ENCODE data around the gene UNC5C. TPM values are rescaled to one million over a fixed set of nuclear protein-coding genes. Genes with fewer than 3 reads are reported as not detected.

UNC5C gene
- total and polyA plus RNA-seq, 2 of the 8 experiments (the other 6 are each of a cell fraction or from before 2014, with no cell fraction given) = 0.30 to 1.3 TPM

GRCh38 chr4:95363966-95364365, 184.8 kb downstream of the UNC5C start:
- H2AFZ ChIP-seq (ENCODE audit: low read length) = no peak overlapping the region
- H3K4me1 ChIP-seq (replicated peaks in 1 of 4; ENCODE audit: control insufficient read depth in 3 of 4, insufficient read depth in 4 of 4, low read length in 3 of 4) = peaks cover 0 to 2% (median 0%) of the 10 kb centered on the region in 4 experiments; a peak in 1 of 7 replicates
- H3K23me2 ChIP-seq (ENCODE audit: low read depth, low read length) = no peaks in the 10 kb centered on the region
- H3K36me3 ChIP-seq (ENCODE audit: control insufficient read depth in 2 of 4, insufficient read depth in 4 of 4, low read length in 3 of 4) = no peaks in the 10 kb centered on the region
- no peak overlapping the region for H2BK15ac ChIP-seq (ENCODE audit: low read length)
- no peak overlapping the region for H2BK20ac ChIP-seq (ENCODE audit: low read length)
- no peak overlapping the region for H4K5ac ChIP-seq (ENCODE audit: insufficient read length, low read depth, low read length)
- TF ChIP-seq CBX8 (IDR thresholded peaks at IDR 0.05; ENCODE audit: borderline replicate concordance, low read depth, low read length) = no peak
- no peak for TF ChIP-seq GABPA (IDR thresholded peaks at IDR 0.05; ENCODE audit: borderline replicate concordance, insufficient read depth, low read length)
- TF ChIP-seq TCF12 (IDR thresholded peaks at IDR 0.05; ENCODE audit: low read depth, low read length) = no peak
- no peak for TF ChIP-seq BACH1 (IDR thresholded peaks at IDR 0.05; ENCODE audit: low read length)
- TF ChIP-seq RFX5 (IDR thresholded peaks at IDR 0.05; ENCODE audit: borderline replicate concordance, low read depth, low read length) = no peak
- TF ChIP-seq NRF1 (IDR thresholded peaks at IDR 0.05; ENCODE audit: low read depth, low read length) = no peak
- TF ChIP-seq MAFK (IDR thresholded peaks at IDR 0.05; ENCODE audit: low read depth, low read length) = no peak
- FAIRE-seq = no peak
- no peaks in the 10 kb centered on the region for H3K9me3 ChIP-seq (ENCODE audit: insufficient read depth in 2 of 2, low read depth in 1 of 2, low read length in 1 of 2)
- no peaks in the 10 kb centered on the region for H3K27me3 ChIP-seq (replicated peaks in 1 of 4; ENCODE audit: control insufficient read depth in 3 of 4, extremely low read depth in 1 of 4, insufficient read depth in 3 of 4, low read length in 3 of 4)
- H2BK120ac ChIP-seq (replicated peaks; ENCODE audit: low read depth, low read length) = no peak overlapping the region
- CTCF ChIA-PET (ENCODE audit: partially characterized antibody) = interaction anchor here (1.1 to 1.4 kb wide), 3 partner anchors 13 to 147 kb away, joined by 3 to 5 read pairs (median 4); no protein-coding TSS in a partner anchor
- H3K79me1 ChIP-seq (ENCODE audit: low read depth, low read length) = no peaks in the 10 kb centered on the region
- H3K79me2 ChIP-seq (ENCODE audit: control insufficient read depth in 1 of 2, insufficient read depth in 2 of 2, low read length in 2 of 2) = no peaks in the 10 kb centered on the region
- H3K27ac ChIP-seq (ENCODE audit: low read depth, low read length) = no peak overlapping the region
- no peak overlapping the region for H2BK5ac ChIP-seq (ENCODE audit: low read depth, low read length)
- H3K9ac ChIP-seq (replicated peaks in 1 of 4; ENCODE audit: extremely low read depth in 1 of 4, low read depth in 3 of 4, low read length in 3 of 4) = no peak overlapping the region
- no peak overlapping the region for H2AK5ac ChIP-seq (ENCODE audit: low read depth, low read length)
- H4K8ac ChIP-seq (ENCODE audit: extremely low read depth, insufficient read depth, low read length) = no peak overlapping the region
- no peaks in the 10 kb centered on the region for H4K20me1 ChIP-seq (replicated peaks in 1 of 2; ENCODE audit: control insufficient read depth in 1 of 2, insufficient read depth in 2 of 2, low read length in 2 of 2)
- no peak for DNase-seq (ENCODE audit: low read depth in 1 of 2, low spot score in 2 of 2)
- WGBS, 2 experiments (ENCODE audit: extremely low coverage in 1 of 2, insufficient coverage in 1 of 2, insufficient read length in 1 of 2, insufficient replicate concordance in 2 of 2, low coverage in 1 of 2, low lambda C conversion rate in 2 of 2, missing lambda C conversion rate in 1 of 2) = 88% methylated on average over 1 of the region's 1 CpG; no CpG with 5 or more reads in 1 of the 2 experiments
- H3K23ac ChIP-seq (ENCODE audit: insufficient read length) = no peak overlapping the region
- H4K91ac ChIP-seq (replicated peaks; ENCODE audit: insufficient read length, low read length) = no peak overlapping the region
- no peak overlapping the region for H2BK12ac ChIP-seq (ENCODE audit: low read depth, low read length)
- no peak overlapping the region for H3K4me2 ChIP-seq (ENCODE audit: insufficient read depth in 1 of 2, low read depth in 2 of 2, low read length in 2 of 2)
- H3K18ac ChIP-seq (ENCODE audit: extremely low read depth, low read length) = no peak overlapping the region
- no peak overlapping the region for H3K4me3 ChIP-seq (ENCODE audit: extremely low read depth in 1 of 4, insufficient read depth in 2 of 4, low read depth in 3 of 4, low read length in 4 of 4)
- no peak overlapping the region for H3K14ac ChIP-seq (ENCODE audit: insufficient read length)
- no peak overlapping the region for H3K4ac ChIP-seq (replicated peaks; ENCODE audit: insufficient read length, low read depth, low read length)
- POLR2A ChIA-PET (ENCODE audit: partially characterized antibody) = no interaction called here
- H3K56ac ChIP-seq (replicated peaks; ENCODE audit: insufficient read length, low read depth, low read length) = no peak overlapping the region
